ENCODE measurements around the gene RTTN.
"Not testable (repeated sequence)": the region's sequence is repeated elsewhere in the genome, so short reads cannot be mapped to it uniquely, and the experiment has no call there.

The RTTN gene

DNA sequence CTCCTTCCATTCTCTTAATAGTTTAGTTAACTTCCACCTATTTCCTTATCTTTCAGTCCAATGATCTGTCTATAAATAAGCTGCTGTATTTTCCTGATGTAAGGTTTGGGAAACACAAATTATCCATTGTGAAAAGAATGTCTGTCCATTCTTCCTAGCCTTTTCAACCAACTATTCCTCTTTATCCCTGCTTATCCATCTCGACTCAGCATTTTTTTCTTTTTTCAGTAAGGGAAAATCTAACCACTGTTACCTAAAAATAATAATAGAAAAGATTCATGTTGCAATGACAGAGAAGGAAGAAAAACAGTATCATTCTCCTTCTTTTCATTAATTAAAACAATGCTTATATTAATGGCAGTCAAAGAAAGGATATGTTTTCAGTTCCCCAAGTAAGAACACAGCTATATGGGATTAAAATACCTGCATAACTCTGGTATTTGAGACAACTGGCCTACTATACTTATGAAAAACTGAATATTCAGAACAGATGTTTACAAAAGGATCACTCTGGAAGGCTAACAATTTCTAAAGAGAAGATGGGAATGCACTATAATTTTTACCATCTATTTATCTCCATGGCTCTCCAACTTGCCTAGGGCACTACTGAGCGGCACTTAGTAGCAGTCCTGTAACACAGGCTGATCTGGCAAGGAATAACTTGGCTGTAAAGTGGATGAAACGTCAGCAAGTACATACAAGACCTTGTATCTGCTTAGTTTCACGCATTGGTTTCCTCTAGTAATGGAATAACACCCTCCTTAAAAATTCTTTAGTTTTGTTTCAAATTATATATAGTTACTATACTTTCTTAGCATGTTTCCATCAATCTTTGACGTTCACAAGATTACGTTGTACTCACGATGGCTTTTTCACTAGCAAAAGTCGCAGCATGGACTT is 57.2 kb downstream of the RTTN start:
- DNase-seq = no peak

DNA sequence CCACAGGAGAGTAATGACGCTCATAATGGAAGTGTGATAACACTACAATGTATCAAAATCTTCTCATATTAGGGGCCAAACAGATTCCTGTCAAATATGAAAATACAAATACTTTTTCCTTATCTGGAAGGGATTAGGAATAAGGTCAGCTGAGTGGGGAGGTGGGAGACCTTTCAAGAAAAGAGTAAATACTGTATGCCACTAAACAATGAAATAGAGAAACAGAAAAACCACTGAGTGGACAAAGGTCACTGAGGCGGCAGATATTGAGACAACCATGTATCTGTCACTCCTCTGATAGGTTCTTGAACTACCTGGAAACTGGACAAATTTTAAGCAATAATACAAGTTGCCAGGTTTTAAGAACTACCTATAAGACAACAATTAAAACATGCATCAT is 59.3 kb downstream of the RTTN start:
- DNase-seq = no peak

DNA sequence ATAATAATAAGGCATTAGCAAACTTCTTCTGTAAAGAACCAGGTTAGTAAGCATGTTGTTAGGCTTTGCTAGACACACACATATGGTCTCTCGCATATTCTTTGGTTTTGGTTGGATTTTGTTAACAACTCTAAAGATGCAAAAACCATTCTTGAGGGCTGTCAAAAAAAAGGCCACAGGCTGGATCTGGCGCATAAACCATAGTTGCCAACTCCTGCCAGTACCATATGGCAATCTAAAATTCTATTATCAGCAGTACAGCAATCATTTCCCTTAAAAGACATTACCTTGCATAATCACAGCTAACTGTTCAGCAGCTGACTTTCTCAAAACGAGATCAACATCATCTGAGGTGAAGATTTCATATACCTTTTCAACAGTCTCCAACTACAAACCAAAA is 63.5 kb downstream of the RTTN start:
- no peak for DNase-seq

DNA sequence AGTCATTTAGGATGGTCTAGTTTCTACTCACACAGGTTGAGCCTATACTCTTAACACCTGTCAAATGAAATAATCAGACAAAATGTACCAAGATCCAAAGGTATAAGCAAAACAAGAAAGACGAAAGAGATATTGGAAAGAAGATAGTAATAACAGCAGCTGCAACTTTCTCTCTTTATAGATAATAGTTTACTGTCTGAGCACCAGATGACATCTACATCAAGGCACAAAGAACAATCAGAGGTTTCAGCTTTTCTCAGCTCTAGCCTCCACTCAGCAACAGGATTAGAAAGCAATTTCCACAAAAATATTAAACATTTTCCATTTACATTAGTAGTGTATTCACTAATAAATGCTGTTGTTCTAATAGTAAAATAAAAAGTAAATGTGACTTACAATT is 66.3 kb downstream of the RTTN start:
- no peak for DNase-seq

DNA sequence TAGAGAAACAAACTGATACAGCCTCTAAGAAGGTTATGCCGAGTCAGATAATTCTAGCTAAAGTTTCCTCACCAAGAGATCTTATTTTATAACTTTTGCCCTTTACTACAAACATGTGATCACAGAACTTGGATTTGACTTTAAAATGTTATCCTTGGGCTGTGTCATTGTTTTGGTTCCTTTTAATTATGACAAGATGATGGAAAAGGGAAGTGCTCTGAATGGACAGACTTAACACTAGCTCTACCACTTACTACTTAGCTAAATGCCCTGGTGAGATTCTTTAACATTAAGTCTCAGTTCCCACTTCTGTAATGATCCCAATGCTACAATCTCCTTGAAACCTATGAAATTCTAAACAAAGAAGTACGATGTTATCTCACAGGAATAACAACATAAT is 69.9 kb downstream of the RTTN start:
- DNase-seq = no peak

DNA sequence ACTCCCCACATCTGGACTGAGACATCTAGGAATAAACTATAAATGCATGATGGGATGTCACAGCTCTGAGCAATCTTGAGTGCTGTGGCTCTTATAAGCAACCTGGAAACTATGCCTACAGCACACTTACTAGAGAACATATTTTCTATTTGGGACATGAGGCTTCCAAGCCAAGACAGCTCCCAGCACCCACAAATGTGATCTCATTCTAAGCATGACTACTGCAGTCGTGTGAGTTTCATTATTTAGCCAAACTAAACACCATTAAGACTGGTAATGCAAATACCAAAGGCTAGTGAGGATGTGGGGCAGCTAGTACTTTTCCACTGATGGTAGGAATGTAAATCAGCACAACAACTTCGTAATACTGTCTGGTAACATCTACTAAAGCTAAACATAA is 72.5 kb downstream of the RTTN start:
- DNase-seq = no peak

DNA sequence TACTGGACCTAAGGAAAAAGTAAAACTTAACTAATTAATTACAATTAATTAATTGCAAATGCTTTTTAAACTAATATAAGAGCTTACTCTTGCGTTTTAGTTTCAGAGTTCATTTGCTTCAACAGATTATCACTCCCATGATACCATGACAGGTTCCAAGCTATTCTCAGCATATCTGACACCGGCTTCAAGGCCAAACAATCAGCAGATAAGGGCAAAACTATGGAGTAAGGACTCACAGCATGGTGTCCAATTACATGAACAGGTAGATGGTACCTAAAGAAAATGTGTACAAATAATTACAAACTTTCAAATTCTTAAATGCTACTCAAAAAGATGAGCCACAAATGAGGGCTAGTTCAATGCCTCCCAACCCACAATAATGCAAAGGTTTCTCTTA is 77.2 kb downstream of the RTTN start:
- DNase-seq = no peak

DNA sequence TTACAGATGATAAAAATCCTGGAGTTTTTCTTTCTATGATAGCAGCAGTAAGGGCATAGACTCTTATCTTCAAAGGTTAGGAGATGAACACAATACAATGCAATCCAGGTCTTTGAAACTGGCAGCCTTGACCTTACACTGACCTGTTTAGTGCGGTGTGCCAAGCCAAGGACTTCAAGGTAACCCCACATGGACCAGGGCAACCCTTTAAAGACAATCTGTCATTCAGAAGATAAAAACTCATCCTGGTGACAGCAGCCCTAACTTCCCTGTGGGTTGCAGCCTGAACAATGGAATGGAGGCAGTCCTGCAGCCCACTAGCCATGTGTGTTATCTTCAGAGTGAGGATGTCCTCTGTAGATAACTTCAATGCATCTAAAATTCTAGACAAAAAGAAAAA is 78.1 kb downstream of the RTTN start:
- no peak for DNase-seq

DNA sequence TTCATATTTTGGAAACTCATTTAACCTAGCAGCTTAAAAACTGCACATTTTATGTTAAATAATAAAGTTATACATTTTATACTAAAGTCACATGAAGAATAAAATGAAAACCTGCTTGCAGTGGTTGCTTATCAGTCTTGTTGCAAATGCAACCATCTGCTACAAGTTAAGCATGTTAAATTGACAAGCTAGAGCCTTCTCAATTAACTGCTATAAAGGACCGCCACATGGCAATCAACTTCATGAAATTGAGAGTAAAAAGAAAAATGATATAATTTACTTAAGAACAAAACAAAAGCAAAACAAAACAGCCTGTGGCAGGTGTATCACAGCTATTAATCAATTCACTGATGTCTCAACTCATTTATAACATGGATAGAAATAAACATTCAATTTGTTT is 78.7 kb downstream of the RTTN start:
- no peak for DNase-seq

DNA sequence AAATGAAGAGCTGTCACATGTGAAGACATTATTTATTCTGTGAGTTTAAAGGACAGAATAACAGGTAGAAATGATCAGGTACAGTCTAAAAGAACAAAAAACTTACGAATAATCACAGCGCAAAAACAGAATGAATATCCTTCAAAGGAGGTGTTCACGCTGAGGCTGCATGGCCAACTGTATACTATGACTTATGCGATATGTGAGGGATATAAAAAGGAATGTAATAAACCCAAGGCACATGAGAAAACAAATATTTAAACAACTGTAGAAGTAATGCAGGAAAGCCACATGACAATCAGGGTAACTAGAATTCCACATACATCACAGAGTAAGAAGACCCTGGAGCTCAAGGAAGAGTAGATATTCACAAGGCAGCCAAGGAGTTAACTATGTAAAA is 81.3 kb downstream of the RTTN start:
- no peak for DNase-seq

DNA sequence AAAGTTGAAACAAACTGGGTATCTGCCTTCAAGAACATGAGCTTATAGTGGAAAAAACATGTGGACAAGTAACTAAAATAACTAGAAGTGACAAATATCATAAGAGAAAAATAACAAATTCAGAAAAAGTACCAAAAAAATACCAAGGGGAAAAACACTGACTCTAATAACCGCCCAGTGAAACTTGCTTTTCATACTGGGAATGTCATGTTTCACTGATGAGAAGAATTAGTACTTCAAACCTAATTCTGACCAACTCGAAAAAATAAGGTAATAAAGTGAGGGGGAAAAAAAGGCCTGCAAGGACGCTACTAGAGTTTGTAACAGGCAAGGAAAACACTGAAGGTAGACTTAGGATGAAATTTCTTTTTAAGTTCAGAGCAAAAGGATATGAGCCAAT is 83.6 kb downstream of the RTTN start:
- no peak for DNase-seq

DNA sequence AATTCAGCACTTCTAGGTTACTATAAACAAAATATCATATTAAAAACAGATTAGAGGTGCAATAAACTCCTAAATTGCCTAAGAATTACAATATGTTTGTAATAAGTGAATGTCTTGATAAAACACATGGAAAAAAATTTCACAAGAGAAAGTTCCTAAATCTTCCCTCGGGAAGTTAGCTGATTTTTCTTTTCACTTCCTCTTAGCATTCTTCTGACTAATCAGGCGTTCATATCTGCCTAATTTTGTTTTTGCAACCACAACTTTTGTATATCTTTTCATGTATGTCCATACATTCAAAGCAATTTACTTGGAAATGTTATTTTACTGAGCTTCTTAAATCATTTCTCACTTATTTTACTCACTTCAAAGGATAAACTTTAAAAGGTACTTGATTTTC is 88.5 kb downstream of the RTTN start:
- DNase-seq = no peak

DNA sequence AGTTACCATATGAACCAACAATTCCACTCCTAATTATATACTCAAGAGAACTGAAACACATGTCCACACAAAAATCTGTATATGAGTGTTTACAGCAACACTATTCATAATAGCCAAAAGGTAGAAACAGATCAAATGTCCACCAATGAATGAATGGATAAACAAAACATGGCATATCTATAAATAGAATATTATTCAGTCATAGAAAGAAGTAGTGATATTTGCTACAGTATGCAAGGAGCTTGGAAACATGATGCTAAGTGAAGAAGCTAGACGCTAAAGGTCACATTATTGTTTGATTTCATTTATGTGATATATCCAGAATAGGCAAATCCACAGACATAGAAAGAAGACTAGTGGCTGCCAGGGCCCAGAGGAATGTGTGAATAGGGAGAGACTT is 92.0 kb downstream of the RTTN start:
- DNase-seq = no peak

DNA sequence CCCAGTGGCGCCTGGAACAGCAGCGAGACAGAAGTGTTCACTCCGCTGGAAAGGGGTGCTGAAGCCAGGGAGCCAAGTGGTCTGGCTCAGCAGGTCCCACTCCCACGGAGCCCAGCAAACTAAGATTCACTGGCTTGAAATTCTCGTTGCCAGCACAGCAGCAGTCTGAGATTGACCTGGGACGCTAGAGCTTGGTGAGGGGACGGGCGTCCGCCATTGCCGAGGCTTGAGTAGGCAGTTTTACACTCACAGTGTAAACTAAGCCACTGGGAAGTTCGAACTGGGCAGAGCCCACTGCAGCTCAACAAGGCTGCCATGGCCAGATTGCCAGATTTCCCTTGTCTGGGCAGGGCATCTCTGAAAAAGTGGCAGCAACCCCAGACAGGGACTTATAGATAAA is 94.8 kb downstream of the RTTN start:
- DNase-seq = no peak

DNA sequence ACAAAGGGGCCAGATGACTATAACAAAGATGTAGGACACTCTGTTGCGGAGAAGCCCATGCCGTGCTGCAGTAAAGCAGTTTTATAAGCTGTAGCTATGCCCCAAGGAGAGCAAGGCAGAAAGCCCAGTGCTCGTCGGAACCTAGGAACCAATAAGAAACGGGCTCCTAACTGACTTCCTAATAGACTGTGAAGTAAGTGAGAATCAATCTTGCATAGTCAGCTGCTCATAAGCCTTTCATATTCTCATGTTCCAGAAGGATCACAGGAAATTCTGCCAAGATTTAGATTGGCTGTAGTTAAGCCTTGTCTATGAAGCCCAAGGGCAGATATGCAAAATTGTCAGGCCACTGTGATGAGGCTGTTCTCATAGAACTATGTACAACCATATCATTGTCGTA is 98.4 kb downstream of the RTTN start:
- DNase-seq = no peak

DNA sequence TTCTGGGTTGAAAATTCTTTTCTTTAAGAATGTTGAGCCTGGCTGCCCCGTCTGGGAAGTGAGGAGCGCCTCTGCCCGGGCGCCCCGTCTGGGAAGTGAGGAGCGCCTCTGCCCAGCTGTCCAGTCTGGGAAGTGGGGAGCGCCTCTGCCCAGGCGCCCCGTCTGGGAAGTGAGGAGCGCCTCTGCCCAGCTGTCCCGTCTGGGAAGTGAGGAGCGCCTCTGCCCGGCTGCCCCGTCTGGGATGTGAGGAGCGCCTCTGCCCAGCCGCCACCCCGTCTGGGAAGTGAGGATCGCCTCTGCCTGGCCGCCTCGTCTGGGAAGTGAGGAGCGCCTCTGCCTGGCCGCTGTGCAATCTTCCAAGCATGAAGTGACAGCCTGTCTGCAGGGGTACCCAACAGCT is 102.6 kb downstream of the RTTN start:
- not testable (repeated sequence) for DNase-seq

DNA sequence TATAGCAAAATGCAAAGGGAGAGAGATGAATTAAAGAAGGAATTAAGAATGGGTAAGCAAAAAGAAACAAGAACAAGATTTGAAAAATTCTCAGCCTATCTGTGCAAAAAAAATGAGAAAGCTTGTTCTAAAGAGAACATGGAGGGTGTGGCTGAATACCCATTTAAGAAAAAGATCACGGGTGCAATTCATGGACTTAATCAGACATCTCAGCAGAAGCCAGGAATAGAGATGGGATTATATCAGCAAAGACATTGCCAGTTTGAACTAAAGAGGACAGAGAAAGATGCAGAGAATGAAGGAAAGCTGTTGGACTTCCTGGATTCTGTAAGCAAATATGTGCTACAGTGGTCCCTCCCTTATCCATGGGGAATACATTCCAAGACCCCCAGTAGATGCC is 115.6 kb downstream of the RTTN start:
- no peak for DNase-seq

DNA sequence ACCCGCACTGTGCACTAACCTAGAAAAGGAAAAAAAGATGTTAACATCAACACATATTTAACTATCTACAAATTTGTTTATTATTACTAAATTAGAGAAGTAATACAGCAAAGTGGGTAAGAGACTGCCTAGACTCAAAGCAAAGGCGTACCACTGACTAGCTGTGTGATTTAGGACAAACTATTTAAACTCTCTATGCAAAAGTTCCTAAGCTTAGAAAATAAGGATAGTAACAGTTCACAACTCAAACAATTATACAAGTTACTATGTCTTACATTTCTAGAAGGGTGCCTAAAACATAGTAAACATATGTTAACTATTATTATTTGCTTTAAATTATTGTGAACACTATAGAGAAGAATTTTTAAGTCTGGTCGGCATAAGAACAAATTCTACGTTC is 119.4 kb downstream of the RTTN start:
- DNase-seq = no peak

DNA sequence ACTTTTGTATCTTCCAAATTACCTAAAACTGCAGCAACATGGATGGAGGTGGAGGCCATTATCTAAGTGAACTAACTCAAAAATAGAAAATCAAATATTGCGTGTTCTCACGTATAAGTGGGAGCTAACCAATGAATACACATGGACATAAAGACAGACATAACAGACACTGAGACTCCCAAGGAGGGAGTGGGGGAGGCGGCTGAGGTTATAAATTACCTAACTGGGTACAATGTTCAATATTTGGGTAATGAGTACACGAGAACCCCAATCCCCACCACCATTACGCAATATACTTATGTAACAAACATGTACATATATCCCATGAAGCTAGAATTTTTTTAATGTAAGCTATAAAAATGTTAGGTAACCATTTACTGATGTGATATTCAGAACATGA is 119.8 kb downstream of the RTTN start:
- no peak for DNase-seq

DNA sequence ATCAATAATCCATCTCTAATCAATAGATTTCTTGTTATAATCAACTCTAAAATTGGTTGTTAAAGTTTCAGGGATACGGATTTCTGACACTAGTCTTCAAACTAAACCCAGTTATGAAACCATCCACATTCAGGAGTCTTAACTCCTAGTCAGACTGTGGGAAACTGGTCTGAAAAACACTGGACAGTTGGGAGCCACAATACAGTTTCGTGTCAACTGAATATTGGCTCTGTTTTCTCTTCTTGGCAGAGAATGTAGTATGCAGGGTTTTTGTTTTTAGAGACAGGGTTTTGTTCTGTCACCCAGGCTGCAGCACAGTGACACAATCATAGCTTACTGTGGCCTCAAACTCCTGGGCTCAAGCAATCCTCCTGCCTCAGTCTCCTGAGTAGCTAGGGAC is 123.1 kb downstream of the RTTN start:
- no peak for DNase-seq

DNA sequence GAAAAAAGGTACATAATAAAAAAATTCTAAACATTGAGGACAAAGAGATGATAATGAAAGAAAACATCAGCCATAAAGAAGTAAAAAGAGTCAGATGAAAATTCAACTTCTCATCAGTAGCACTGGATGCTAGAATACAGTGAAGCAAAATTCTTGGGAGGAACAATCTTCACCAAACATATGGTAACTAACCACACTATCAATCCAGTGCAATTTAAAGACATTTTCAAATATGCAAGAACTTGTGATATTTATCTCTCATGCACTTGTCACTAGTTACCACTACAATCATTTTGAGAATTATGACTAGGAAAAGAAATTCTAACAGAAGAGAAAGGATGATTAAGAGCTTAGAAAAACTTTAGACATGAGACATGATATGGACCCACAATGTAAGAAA is 127.4 kb downstream of the RTTN start:
- DNase-seq = no peak

DNA sequence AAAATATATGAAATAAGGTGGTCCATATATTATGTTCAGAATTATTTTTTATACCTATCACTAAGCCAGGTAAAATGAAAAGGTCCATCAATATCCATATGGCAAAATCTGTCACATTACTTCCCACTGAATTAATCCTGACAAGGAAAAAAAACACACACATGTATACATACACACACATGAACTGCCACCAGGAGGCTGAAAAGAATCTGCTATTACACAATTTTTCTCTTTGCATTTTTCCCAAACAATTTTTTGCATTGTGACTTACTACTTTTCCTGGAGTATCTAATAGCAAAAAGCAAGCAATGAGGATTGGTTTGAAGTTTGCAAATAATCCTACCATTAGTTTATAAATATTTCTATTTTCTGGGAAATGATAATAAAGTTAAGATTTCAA is 129.6 kb downstream of the RTTN start:
- no peak for DNase-seq

DNA sequence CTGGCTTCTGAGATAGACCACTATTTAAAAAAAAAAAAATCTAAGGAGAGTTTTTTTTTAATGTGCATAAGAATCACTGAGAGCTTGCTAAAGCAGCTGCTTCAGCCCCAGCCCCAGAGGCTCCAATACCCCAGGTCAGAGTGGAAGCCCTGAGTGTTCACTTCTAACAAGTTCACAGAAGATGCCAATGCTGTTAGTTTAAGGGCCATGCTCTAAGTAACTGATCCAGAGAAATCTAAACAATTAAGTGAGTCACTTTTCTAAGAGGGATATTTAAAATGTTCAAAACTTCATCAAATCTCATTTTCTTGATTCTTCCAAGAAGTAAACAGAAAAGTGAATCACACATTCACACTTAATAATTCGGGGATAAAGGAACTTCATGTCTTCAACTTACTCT is 131.4 kb downstream of the RTTN start:
- no peak for DNase-seq

DNA sequence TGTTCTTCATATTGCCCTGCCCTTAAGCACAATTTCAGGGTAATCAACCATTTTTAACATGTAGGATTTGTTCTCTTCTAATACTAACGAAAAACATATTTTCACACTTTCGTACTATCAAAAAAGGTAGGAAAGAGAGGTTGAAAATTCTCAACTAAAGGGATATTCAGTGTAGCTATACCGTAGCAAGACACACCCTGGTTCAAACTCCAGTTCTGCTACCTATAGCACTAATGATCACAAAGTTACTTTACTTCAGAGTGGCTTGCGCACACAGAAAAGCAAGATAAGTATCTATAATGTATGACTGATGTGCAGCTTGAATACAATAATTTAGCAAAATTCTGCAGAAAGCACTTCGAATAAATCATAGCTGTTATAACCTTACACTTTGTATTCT is 132.1 kb downstream of the RTTN start:
- no peak for DNase-seq

DNA sequence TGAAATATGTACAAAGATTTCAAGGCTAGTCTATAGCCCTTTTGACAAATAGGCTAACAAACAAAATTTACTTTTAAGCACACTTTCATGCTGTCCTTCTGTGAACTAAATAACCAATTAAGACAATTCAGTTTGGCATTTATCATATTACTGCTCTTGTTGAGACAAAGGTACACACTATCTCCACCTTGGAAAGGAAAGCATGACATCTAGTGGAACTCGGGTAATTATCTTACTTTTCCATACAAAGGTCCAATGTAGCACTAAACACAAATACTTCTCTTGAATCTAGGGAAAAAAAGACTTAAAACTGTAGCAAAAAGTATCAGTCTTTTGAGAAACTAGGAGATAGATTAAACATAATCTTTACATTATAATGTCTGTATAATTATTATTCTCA is 132.8 kb downstream of the RTTN start:
- peak; percentile 5 for DNase-seq

Data from NCI-H510A (cell line).